GM18520 (cell line): ENCODE measurements around the gene ELMO2.

Source experiments
- ATAC-seq: cut with Tn5 transposase; IDR thresholded peaks from one replicate; pipeline ENCODE4 v1.9.1; 2021; ENCODE audit not compliant: unreplicated experiment

The ELMO2 gene

GRCh38 chr20:46406200-46406985 lies at the start of gene ELMO2:
ELMO2 (minus strand) TSS chr20:46406615; CDS start chr20:46394482, 12,133 bp downstream.
- ATAC-seq, result peak; percentile 75

- ATAC-seq, result no peak
Measured at GRCh38 chr20:46455729-46456128, 49.3 kb upstream of the ELMO2 start.

- no peak for ATAC-seq
Measured at GRCh38 chr20:46446851-46447250, 40.4 kb upstream of the ELMO2 start.

- ATAC-seq, result no peak
Measured at GRCh38 chr20:46439837-46440236, 33.4 kb upstream of the ELMO2 start.

GRCh38 chr20:46438156-46438750 lies 31.8 kb upstream of the ELMO2 start:
- ATAC-seq, result no peak

- no peak for ATAC-seq
Measured at GRCh38 chr20:46435146-46435545, 28.7 kb upstream of the ELMO2 start.

- ATAC-seq, result no peak
Measured at GRCh38 chr20:46434597-46434996, 28.2 kb upstream of the ELMO2 start.

- no peak for ATAC-seq
Measured at GRCh38 chr20:46433051-46433450, 26.6 kb upstream of the ELMO2 start.

GRCh38 chr20:46430921-46431712 lies 24.7 kb upstream of the ELMO2 start:
- no peak for ATAC-seq

- no peak for ATAC-seq
Measured at GRCh38 chr20:46427384-46427783, 21.0 kb upstream of the ELMO2 start.

GRCh38 chr20:46423882-46424482 lies 17.6 kb upstream of the ELMO2 start:
- no peak for ATAC-seq

GRCh38 chr20:46423342-46423741 lies 16.9 kb upstream of the ELMO2 start:
- ATAC-seq, result no peak

- ATAC-seq, result no peak
Measured at GRCh38 chr20:46420878-46421277, 14.5 kb upstream of the ELMO2 start.

- ATAC-seq, result no peak
Measured at GRCh38 chr20:46419882-46420281, 13.5 kb upstream of the ELMO2 start.

GRCh38 chr20:46416839-46417238 lies 10.4 kb upstream of the ELMO2 start:
- ATAC-seq, result no peak

GRCh38 chr20:46416421-46416820 lies 10.0 kb upstream of the ELMO2 start:
- ATAC-seq, result no peak

- no peak for ATAC-seq
Measured at GRCh38 chr20:46415773-46416172, 9.4 kb upstream of the ELMO2 start.

GRCh38 chr20:46414608-46415007 lies 8.2 kb upstream of the ELMO2 start:
- ATAC-seq, result no peak

GRCh38 chr20:46411637-46412036 lies 5.2 kb upstream of the ELMO2 start:
- no peak for ATAC-seq

- no peak for ATAC-seq
Measured at GRCh38 chr20:46408281-46408731, 1.9 kb upstream of the ELMO2 start.

GRCh38 chr20:46407671-46407996 lies 1.2 kb upstream of the ELMO2 start:
- no peak for ATAC-seq
